Measurements from ENCODE around the gene ARSG. TPM values are rescaled to one million over a fixed set of nuclear protein-coding genes. Genes with fewer than 3 reads are reported as not detected.

ARSG gene
- total RNA-seq, 4 donors from 2014 or later = 6.1 to 8.9 (median 7.0) TPM

GRCh38 chr17:68296217-68297191 lies 5.2 kb downstream of the ARSG start:
- H3K27me3 ChIP-seq = peaks cover 0 to 21% (median 0%) of the 10 kb centered on the region in 4 donors
- 61 to 83% methylated on average over 13 to 18 of the region's 18 CpGs for WGBS, 2 donors
- H3K36me3 ChIP-seq = no peaks in the 10 kb centered on the region
- H3K27ac ChIP-seq = peak overlapping the region; percentile 24 to 70 (median 61)
- no peak overlapping the region for H3K4me3 ChIP-seq
- H3K4me1 ChIP-seq = peaks cover 16 to 65% (median 20%) of the 10 kb centered on the region in 3 donors
- intact Hi-C loops (cut with DNase I) = no loop called here
- no peak for DNase-seq
- peak in 1 of 4 donors; percentile 49 for TF ChIP-seq POLR2A (IDR thresholded peaks at IDR 0.05)
- TF ChIP-seq CTCF (IDR thresholded peaks at IDR 0.05) = no peak
- no peaks in the 10 kb centered on the region for H3K9me3 ChIP-seq

DNA sequence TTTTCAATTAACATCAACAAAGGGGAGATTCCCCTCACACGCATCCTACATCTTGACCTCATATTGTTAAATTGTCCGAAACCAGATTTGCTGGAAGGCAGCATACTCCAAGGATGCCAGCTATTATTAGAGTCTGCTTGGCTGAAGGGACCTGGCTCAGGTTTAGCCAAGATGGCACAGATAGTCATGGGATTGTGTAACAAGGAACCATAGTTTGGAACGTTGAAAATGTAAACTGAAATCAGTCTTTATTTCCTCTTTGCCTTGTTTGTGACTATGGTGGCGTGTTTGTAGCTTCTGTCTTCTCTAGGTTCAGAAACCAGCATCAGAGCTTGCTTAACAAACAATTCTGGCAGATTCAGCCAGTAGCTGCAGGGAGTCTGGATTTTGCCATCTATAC lies 5.9 kb downstream of the ARSG start:
- WGBS, 2 donors = 52 to 53% methylated on average over 4 of the region's 4 CpGs
- Histone ChIP-seq H3K4me3 (no peak overlapping the region), H3K27me3 (peaks cover 0 to 19% (median 0%) of the 10 kb centered on the region in 4 donors), H3K9me3 (no peaks in the 10 kb centered on the region), H3K36me3 (no peaks in the 10 kb centered on the region), H3K4me1 (peaks cover 10 to 62% (median 18%) of the 10 kb centered on the region in 3 donors), H3K27ac (peak overlapping the region; percentile 24 to 70 (median 61))
- intact Hi-C loops (cut with DNase I) = no loop called here
- no peak for TF ChIP-seq CTCF (IDR thresholded peaks at IDR 0.05)
- no peak for TF ChIP-seq POLR2A (IDR thresholded peaks at IDR 0.05)
- DNase-seq = no peak

- no peaks in the 10 kb centered on the region for H3K9me3 ChIP-seq
- peaks cover 3 to 50% (median 11%) of the 10 kb centered on the region in 3 donors for H3K4me1 ChIP-seq
- H3K27ac ChIP-seq = no peak overlapping the region
- no peak for DNase-seq
- H3K27me3 ChIP-seq = peaks cover 0 to 18% (median 0%) of the 10 kb centered on the region in 4 donors
- no peaks in the 10 kb centered on the region for H3K36me3 ChIP-seq
- TF ChIP-seq POLR2A (IDR thresholded peaks at IDR 0.05) (no peak), CTCF (IDR thresholded peaks at IDR 0.05) (no peak)
- H3K4me3 ChIP-seq = no peak overlapping the region
- intact Hi-C loops (cut with DNase I) = no loop called here
These were observed 7.3 kb downstream of the ARSG start for GRCh38 chr17:68298601-68299000.

GRCh38 chr17:68299817-68300216 lies 8.5 kb downstream of the ARSG start:
- Histone ChIP-seq H3K27me3 (peaks cover 0 to 5% (median 0%) of the 10 kb centered on the region in 4 donors), H3K27ac (no peak overlapping the region), H3K9me3 (no peaks in the 10 kb centered on the region), H3K36me3 (no peaks in the 10 kb centered on the region), H3K4me1 (peaks cover 3 to 46% (median 12%) of the 10 kb centered on the region in 3 donors), H3K4me3 (no peak overlapping the region)
- intact Hi-C loops (cut with DNase I) = no loop called here
- WGBS, 2 donors = 93 to 100% methylated on average over 2 of the region's 3 CpGs
- TF ChIP-seq CTCF (IDR thresholded peaks at IDR 0.05) = no peak
- no peak for TF ChIP-seq POLR2A (IDR thresholded peaks at IDR 0.05)
- no peak for DNase-seq

GRCh38 chr17:68301438-68301959 lies 10.2 kb downstream of the ARSG start:
- intact Hi-C loops (cut with DNase I) = no loop called here
- Histone ChIP-seq H3K9me3 (no peaks in the 10 kb centered on the region), H3K36me3 (no peaks in the 10 kb centered on the region), H3K4me3 (no peak overlapping the region), H3K27ac (no peak overlapping the region), H3K27me3 (no peaks in the 10 kb centered on the region), H3K4me1 (peaks cover 3 to 40% (median 14%) of the 10 kb centered on the region in 3 donors)
- TF ChIP-seq POLR2A (IDR thresholded peaks at IDR 0.05) (no peak), CTCF (IDR thresholded peaks at IDR 0.05) (no peak)
- 54 to 67% methylated on average over 9 of the region's 9 CpGs for WGBS, 2 donors
- no peak for DNase-seq
